ENCODE measurements around the gene LYRM7.

- no peak for TF ChIP-seq POLR2AphosphoS5 (IDR thresholded peaks at IDR 0.05; ENCODE audit: low read depth, low read length)
- TF ChIP-seq POLR2A (IDR thresholded peaks at IDR 0.05; ENCODE audit: low read depth, low read length) = 0 out of 2 replicates have a peak, but pooled peaks have one; percentile 19
- no peak for TF ChIP-seq TAF1 (IDR thresholded peaks at IDR 0.05; ENCODE audit: low read depth, low read length)
These were observed 40.9 kb downstream of the LYRM7 start for GRCh38 chr5:131211669-131212068.

Data from GM12891 (cell line).